GM23248 (cell line): ENCODE measurements around the gene TNRC6B. TPM values are rescaled to one million over a fixed set of nuclear protein-coding genes. Genes with fewer than 3 reads are reported as not detected.

ENCODE experiments used
- DNase-seq: peaks from one replicate; pipeline ENCODE4 v3.0.0-alpha.2; 2015
- H2AFZ ChIP-seq: fragments of 200-600 bp; sonication (generic); 2 replicates; pipeline ENCODE4 v1.6.1; 2016; ENCODE audit warnings: antibody characterized with exemption
- H3F3A ChIP-seq: fragments of 200-600 bp; sonication (generic); 2 replicates; pipeline ENCODE4 v1.6.1; 2016; ENCODE audit warnings: mild to moderate bottlenecking, antibody characterized with exemption, mixed run types; ENCODE audit not compliant: insufficient read depth
- H3K27ac ChIP-seq: fragments of 200-600 bp; sonication (generic); 2 replicates; pipeline ENCODE4 v1.5.1; 2016; ENCODE audit warnings: mild to moderate bottlenecking
- H3K27me3 ChIP-seq: fragments of 200-600 bp; sonication (generic); replicated peaks from 2 replicates; pipeline ENCODE4 v1.6.1; 2016; ENCODE audit warnings: mild to moderate bottlenecking; ENCODE audit not compliant: insufficient read depth
- H3K36me3 ChIP-seq: fragments of 200-600 bp; sonication (generic); 2 replicates; pipeline ENCODE4 v1.6.1; 2016; ENCODE audit warnings: low read depth, mild to moderate bottlenecking
- H3K4me1 ChIP-seq: fragments of 200-600 bp; sonication (generic); 2 replicates; pipeline ENCODE4 v1.6.1; 2016; ENCODE audit warnings: mild to moderate bottlenecking; ENCODE audit not compliant: insufficient read depth
- H3K4me2 ChIP-seq: fragments of 200-600 bp; sonication (generic); one replicate; pipeline ENCODE4 v1.6.1; 2016; ENCODE audit warnings: mild to moderate bottlenecking; ENCODE audit not compliant: unreplicated experiment
- H3K4me3 ChIP-seq: fragments of 200-600 bp; sonication (generic); 2 replicates; pipeline ENCODE4 v1.5.1; 2016; ENCODE audit warnings: mild to moderate bottlenecking
- H3K79me2 ChIP-seq: fragments of 200-600 bp; sonication (generic); 2 replicates; pipeline ENCODE4 v1.6.1; 2016; ENCODE audit warnings: mild to moderate bottlenecking; ENCODE audit not compliant: insufficient read depth
- H3K9ac ChIP-seq: fragments of 200-600 bp; sonication (generic); 2 replicates; pipeline ENCODE4 v1.6.1; 2016; ENCODE audit warnings: mild to moderate bottlenecking
- H3K9me2 ChIP-seq: fragments of 200-600 bp; sonication (generic); 2 replicates; pipeline ENCODE4 v1.6.1; 2016; ENCODE audit warnings: mixed run types, mild to moderate bottlenecking, moderate library complexity; ENCODE audit not compliant: insufficient read depth
- H3K9me3 ChIP-seq: fragments of 200-600 bp; sonication (generic); one replicate; pipeline ENCODE4 v1.6.1; 2017; ENCODE audit warnings: low read depth
- H4K20me1 ChIP-seq: fragments of 200-600 bp; sonication (generic); 2 replicates; pipeline ENCODE4 v1.6.0; 2016; ENCODE audit not compliant: insufficient read depth
- EZH2 ChIP-seq: fragments of 200-600 bp; sonication (generic); IDR thresholded peaks from 2 replicates; pipeline ENCODE4 v1.6.1; 2018; ENCODE audit warnings: antibody characterized with exemption, mild to moderate bottlenecking; ENCODE audit not compliant: insufficient read depth, poor library complexity, severe bottlenecking
- EZH2phosphoT487 ChIP-seq: fragments of 200-600 bp; sonication (generic); IDR thresholded peaks from 2 replicates; pipeline ENCODE4 v1.6.1; 2018; ENCODE audit warnings: antibody characterized with exemption, moderate library complexity, mild to moderate bottlenecking, low read depth; ENCODE audit not compliant: insufficient read depth
- WGBS, 2 experiments: methylation state at CpG; one replicate each; pipeline ENCODE4 v1.1.6; 2015 to 2017; ENCODE audit warnings: low lambda C conversion rate in 2 of 2, low coverage in 1 of 2; ENCODE audit errors: missing lambda C conversion rate in 2 of 2; 5-methylcytosine and 5-hydroxymethylcytosine counted together
- in situ Hi-C: fragments of 300-500 bp; cut with MboI; formaldehyde crosslinking; loops from 2 replicates; pipeline ENCODE4 v1.15.0; 2020
- polyA plus RNA-seq: library from polyadenylated mRNA; unstranded; fragments of >200 nt; fragmentation: Nextera tagmentation; extraction: Ambion mirVana; gene quantifications from 2 replicates; pipeline ENCODE4 v1.2.1, GENCODE V29; 2016
- total RNA-seq: library from RNA; depleted of rRNA; stranded (reverse); fragments of >200 nt; shearing (Covaris generic); gene quantifications from 2 replicates; pipeline ENCODE4 v1.2.3, GENCODE V29; 2014

TNRC6B gene
- total and polyA plus RNA-seq, 2 experiments from 2014 or later: 14.1 to 21.1 TPM

DNA sequence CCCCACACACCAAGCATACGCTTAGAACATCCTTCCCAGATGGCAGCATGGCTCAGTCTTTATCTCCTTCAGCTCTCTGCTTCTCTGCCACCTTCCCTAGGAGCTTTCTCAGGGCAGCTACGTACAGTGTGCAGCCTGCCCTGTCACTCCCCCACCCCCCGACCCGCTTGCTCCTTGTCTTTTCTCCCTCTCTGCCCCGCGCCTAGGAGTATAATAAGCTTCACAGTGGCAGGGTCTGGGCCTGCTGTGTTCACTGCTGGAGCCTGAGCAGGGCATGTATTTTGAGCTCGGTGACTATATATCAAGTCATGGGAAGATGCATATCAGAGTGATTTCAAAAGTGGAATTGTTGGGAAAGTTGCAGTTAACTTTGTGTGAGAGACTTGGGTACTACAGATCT is 112.8 kb downstream of the TNRC6B start:
- no peak for TF ChIP-seq EZH2
- no peak for TF ChIP-seq EZH2phosphoT487
- 87 to 88% methylated on average over 7 of the region's 7 CpGs for WGBS, 2 experiments
- Histone ChIP-seq H3K4me2 (no peak overlapping the region), H2AFZ (no peak overlapping the region), H3K4me3 (no peak overlapping the region), H3K27ac (no peak overlapping the region), H3K9ac (no peak overlapping the region), H4K20me1 (no peaks in the 10 kb centered on the region), H3K27me3 (no peaks in the 10 kb centered on the region), H3K36me3 (peaks cover 13% of the 10 kb centered on the region), H3K4me1 (no peaks in the 10 kb centered on the region), H3K79me2 (peaks cover 11% of the 10 kb centered on the region; the same call in 1 of the 2 replicates), H3K9me3 (no peaks in the 10 kb centered on the region), H3F3A (no peaks in the 10 kb centered on the region), H3K9me2 (no peaks in the 10 kb centered on the region)
- DNase-seq: no peak
- in situ Hi-C loops: no loop called here

DNA sequence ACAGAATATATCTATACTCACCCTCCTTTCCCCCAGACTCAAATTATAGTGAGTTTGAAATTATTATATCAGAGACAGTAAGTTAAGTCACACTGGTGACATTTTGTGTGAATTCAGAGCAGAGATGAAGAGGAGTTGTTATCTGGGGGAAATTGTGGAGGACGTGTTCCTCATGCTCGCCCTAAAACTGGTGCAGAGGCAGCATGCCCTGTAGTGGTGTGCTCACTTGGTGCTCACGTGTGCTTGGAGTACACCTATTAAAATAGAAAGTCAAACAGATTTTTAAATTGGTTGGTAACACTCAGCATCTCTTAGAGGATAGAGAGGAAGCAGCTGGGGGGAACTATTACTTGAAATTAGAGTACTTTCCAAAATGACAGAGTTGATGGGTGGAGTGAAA is 117.0 kb downstream of the TNRC6B start:
- Histone ChIP-seq H3K9me3 (no peaks in the 10 kb centered on the region), H3K4me1 (no peaks in the 10 kb centered on the region), H2AFZ (no peak overlapping the region), H3K36me3 (peaks cover 7% of the 10 kb centered on the region), H3K27me3 (no peaks in the 10 kb centered on the region), H3K27ac (no peak overlapping the region), H4K20me1 (no peaks in the 10 kb centered on the region), H3K79me2 (peaks cover 11% of the 10 kb centered on the region; the same call in 1 of the 2 replicates), H3K4me2 (no peak overlapping the region), H3F3A (no peaks in the 10 kb centered on the region), H3K9me2 (no peaks in the 10 kb centered on the region), H3K9ac (no peak overlapping the region), H3K4me3 (no peak overlapping the region)
- no peak for TF ChIP-seq EZH2
- TF ChIP-seq EZH2phosphoT487: no peak
- in situ Hi-C loops: no loop called here
- 98% methylated on average over 3 of the region's 3 CpGs for WGBS, 2 experiments
- DNase-seq: no peak

DNA sequence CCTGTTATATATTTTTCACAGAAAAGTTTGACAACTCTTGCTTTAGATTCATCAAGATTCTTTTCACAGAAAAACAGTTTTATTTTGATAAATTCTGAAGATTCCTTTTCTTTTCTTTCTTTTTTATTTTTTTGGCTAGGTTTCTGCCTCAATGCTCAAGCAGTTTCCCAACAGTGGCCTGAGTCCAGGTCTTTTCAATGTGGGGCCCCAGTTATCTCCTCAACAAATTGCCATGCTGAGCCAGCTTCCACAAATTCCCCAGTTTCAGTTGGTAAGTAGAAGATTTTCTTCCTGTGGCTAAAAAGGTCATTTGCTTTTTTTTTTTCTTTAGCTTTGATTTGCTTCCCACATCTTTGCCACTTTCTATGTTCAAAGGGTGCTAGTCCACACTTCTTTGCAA is 122.6 kb downstream of the TNRC6B start:
- Histone ChIP-seq H3K9ac (no peak overlapping the region), H3K79me2 (no peaks in the 10 kb centered on the region), H3K9me3 (no peaks in the 10 kb centered on the region), H2AFZ (no peak overlapping the region), H3K9me2 (no peaks in the 10 kb centered on the region), H3K4me3 (no peak overlapping the region), H3K4me1 (no peaks in the 10 kb centered on the region), H3K36me3 (peaks cover 19% of the 10 kb centered on the region), H3K27ac (no peak overlapping the region), H3F3A (no peaks in the 10 kb centered on the region), H4K20me1 (no peaks in the 10 kb centered on the region), H3K27me3 (no peaks in the 10 kb centered on the region), H3K4me2 (no peak overlapping the region)
- TF ChIP-seq EZH2: no peak
- TF ChIP-seq EZH2phosphoT487: no peak
- DNase-seq: no peak
- in situ Hi-C loops: no loop called here

DNA sequence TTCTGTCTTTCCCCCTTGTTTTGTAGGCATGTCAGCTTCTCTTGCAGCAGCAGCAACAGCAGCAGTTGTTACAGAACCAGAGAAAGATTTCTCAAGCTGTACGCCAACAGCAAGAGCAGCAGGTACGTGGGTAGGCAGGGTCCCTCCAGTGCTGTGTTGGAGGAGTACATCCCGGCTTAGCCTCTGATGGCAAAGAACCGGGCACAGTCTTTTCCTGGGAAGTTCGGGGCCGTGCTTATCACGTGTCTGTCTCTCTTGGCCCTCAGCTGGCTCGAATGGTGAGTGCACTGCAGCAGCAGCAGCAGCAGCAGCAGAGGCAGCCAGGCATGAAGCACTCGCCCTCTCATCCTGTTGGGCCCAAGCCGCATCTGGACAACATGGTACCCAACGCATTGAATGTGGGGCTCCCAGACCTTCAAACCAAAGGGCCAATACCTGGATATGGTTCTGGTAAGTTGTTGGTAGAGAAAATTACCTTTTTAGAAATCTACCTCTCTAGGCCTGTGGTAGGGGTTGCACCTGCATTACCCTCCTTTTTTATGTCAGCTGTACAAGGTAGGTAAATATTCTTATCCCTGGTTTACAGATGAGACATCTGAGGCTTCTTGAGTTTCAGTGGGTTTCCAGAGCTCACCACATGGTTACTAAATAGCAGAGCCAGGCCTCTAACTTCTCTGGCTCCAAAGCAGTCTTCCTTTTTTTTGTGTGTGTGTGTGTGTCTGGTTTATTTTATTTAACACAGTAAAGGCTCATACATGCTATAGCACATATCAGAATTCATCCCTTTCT is 123.4 kb downstream of the TNRC6B start:
- peaks cover 19% of the 10 kb centered on the region for H3K36me3 ChIP-seq
- no peaks in the 10 kb centered on the region for H3K9me3 ChIP-seq
- H3K4me2 ChIP-seq: no peak overlapping the region
- H4K20me1 ChIP-seq: no peaks in the 10 kb centered on the region
- H3K27ac ChIP-seq: no peak overlapping the region
- WGBS, 2 experiments: 97 to 100% methylated on average over 10 to 11 of the region's 11 CpGs
- in situ Hi-C loops: no loop called here
- H3K79me2 ChIP-seq: no peaks in the 10 kb centered on the region
- H2AFZ ChIP-seq: no peak overlapping the region
- no peaks in the 10 kb centered on the region for H3K4me1 ChIP-seq
- no peak overlapping the region for H3K4me3 ChIP-seq
- H3K27me3 ChIP-seq: no peaks in the 10 kb centered on the region
- TF ChIP-seq EZH2phosphoT487: no peak
- H3F3A ChIP-seq: no peaks in the 10 kb centered on the region
- no peak overlapping the region for H3K9ac ChIP-seq
- H3K9me2 ChIP-seq: no peaks in the 10 kb centered on the region
- DNase-seq: no peak

DNA sequence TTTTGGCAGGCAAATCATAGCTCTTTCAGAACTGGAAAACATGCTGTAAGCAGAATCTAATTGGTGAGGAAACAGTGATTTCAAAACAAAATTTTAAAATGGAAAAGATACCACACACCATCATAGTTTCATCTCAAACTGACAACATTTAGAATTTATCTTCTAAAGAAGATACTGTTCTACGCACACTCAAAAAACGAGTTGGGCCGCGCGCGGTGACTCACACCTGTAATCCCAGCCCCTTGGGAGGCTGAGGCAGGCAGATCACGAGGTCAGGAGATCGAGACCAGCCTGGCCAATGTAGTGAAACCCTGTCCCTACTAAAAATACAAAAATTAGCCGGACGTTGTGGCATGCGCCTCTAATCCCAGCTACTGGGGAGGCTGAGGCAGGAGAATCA is 124.4 kb downstream of the TNRC6B start:
- no peak overlapping the region for H3K27ac ChIP-seq
- H3K9me2 ChIP-seq: no peaks in the 10 kb centered on the region
- H3K4me1 ChIP-seq: no peaks in the 10 kb centered on the region
- DNase-seq: no peak
- H3K9ac ChIP-seq: no peak overlapping the region
- no peak for TF ChIP-seq EZH2
- no peak for TF ChIP-seq EZH2phosphoT487
- no peaks in the 10 kb centered on the region for H3K27me3 ChIP-seq
- H3K9me3 ChIP-seq: no peaks in the 10 kb centered on the region
- H2AFZ ChIP-seq: no peak overlapping the region
- H4K20me1 ChIP-seq: no peaks in the 10 kb centered on the region
- no peaks in the 10 kb centered on the region for H3F3A ChIP-seq
- WGBS, 2 experiments: 98% methylated on average over 11 of the region's 11 CpGs
- H3K4me3 ChIP-seq: no peak overlapping the region
- H3K79me2 ChIP-seq: no peaks in the 10 kb centered on the region
- in situ Hi-C loops: no loop called here
- H3K4me2 ChIP-seq: no peak overlapping the region
- peaks cover 13% of the 10 kb centered on the region for H3K36me3 ChIP-seq
